HepG2 (cell line): Measurements from ENCODE around the gene HYCC2. TPM values are rescaled to one million over a fixed set of nuclear protein-coding genes. Genes with fewer than 3 reads are reported as not detected.

Experiments used
- ARNT2 ChIP-seq: sonication (generic); formaldehyde crosslinking; IDR thresholded peaks from 2 replicates; pipeline ENCODE4 v1.8.0; 2022; ENCODE audit warnings: mild to moderate bottlenecking, low read depth, missing genetic modification reagents, moderate library complexity
- CENPT ChIP-seq: sonication (generic); formaldehyde crosslinking; IDR thresholded peaks from 2 replicates; pipeline ENCODE4 v1.8.0; 2022; ENCODE audit warnings: low read depth, mild to moderate bottlenecking, moderate library complexity, missing genetic modification reagents
- CSRNP2 ChIP-seq: sonication (generic); formaldehyde crosslinking; conservative IDR thresholded peaks from 2 replicates; pipeline ENCODE4 v1.8.0; 2022; ENCODE audit warnings: low read depth, missing genetic modification reagents
- EHMT2 ChIP-seq: fragments of 200-600 bp; sonication (generic); IDR thresholded peaks from 2 replicates; pipeline ENCODE4 v1.7.0; 2017; ENCODE audit warnings: antibody characterized with exemption, low read depth, low read length, borderline replicate concordance
- FUBP1 ChIP-seq: sonication (generic); formaldehyde crosslinking; IDR thresholded peaks from 2 replicates; pipeline ENCODE4 v1.5.1; 2020; ENCODE audit warnings: missing genetic modification reagents, mild to moderate bottlenecking, borderline replicate concordance
- GPN1 ChIP-seq: sonication (generic); formaldehyde crosslinking; IDR thresholded peaks from 2 replicates; pipeline ENCODE4 v1.5.1; 2020; ENCODE audit warnings: missing genetic modification reagents, borderline replicate concordance
- GTF3A ChIP-seq: sonication (generic); formaldehyde crosslinking; conservative IDR thresholded peaks from 2 replicates; pipeline ENCODE4 v1.4.0; 2020; ENCODE audit warnings: mild to moderate bottlenecking, missing genetic modification reagents
- KAT7 ChIP-seq: IDR thresholded peaks from 2 replicates; pipeline ENCODE4 v1.6.1; 2018; ENCODE audit warnings: borderline replicate concordance, missing compliant biosample characterization
- NR3C1 ChIP-seq: sonication (generic); formaldehyde crosslinking; IDR thresholded peaks from 2 replicates; pipeline ENCODE4 v1.4.0; 2020; ENCODE audit warnings: missing genetic modification reagents
- PAXIP1 ChIP-seq: sonication (generic); formaldehyde crosslinking; conservative IDR thresholded peaks from 2 replicates; pipeline ENCODE4 v1.4.0; 2020; ENCODE audit warnings: mild to moderate bottlenecking, missing genetic modification reagents, moderate library complexity
- SSRP1 ChIP-seq: IDR thresholded peaks from 2 replicates; pipeline ENCODE4 v1.6.1; 2016; ENCODE audit warnings: control low read depth
- TRIM22 ChIP-seq: fragments of 450-650 bp; IDR thresholded peaks from 2 replicates; pipeline ENCODE4 v1.6.1; 2017
- ZBTB21 ChIP-seq: sonication (generic); formaldehyde crosslinking; IDR thresholded peaks from 2 replicates; pipeline ENCODE4 v1.4.0; 2020; ENCODE audit warnings: missing genetic modification reagents
- ZNF274 ChIP-seq: sonication (generic); formaldehyde crosslinking; IDR thresholded peaks from 2 replicates; pipeline ENCODE4 v1.5.1; 2020; ENCODE audit warnings: mild to moderate bottlenecking, missing genetic modification reagents
- ZNF326 ChIP-seq: sonication (generic); formaldehyde crosslinking; IDR thresholded peaks from 2 replicates; pipeline ENCODE4 v1.4.0; 2020; ENCODE audit warnings: missing genetic modification reagents, borderline replicate concordance
- ZNF776 ChIP-seq: sonication (generic); formaldehyde crosslinking; IDR thresholded peaks from 2 replicates; pipeline ENCODE4 v1.4.0; 2020; ENCODE audit warnings: mild to moderate bottlenecking, missing genetic modification reagents
- ZNF879 ChIP-seq: sonication (generic); formaldehyde crosslinking; IDR thresholded peaks from 2 replicates; pipeline ENCODE4 v1.8.1; 2023; ENCODE audit warnings: missing genetic modification reagents
- polyA plus RNA-seq, 8 experiments: library from polyadenylated mRNA; depleted of rRNA in 3 of 8; stranded (reverse) in 7 of 8; unstranded in 1 of 8; fragments of >200 nt; fragmentation: Illumina TruSeq in 4 of 8; extraction: Trizol in 4 of 8; gene quantifications; 2 replicates each; pipeline versions ENCODE4 v1.2.1 to v1.2.3, GENCODE V29; 2011 to 2016; ENCODE audit warnings: low read depth in 4 of 8, missing spikeins in 1 of 8, mixed read lengths in 1 of 8; ENCODE audit not compliant: insufficient read depth in 1 of 8
- total RNA-seq, 5 experiments: library from RNA; depleted of rRNA; stranded (reverse); fragments of >200 nt; fragmentation: Illumina TruSeq; extraction: Trizol; gene quantifications; 2 replicates each; pipeline ENCODE4 v1.2.3, GENCODE V29; 2016; ENCODE audit warnings: low read depth in 1 of 5
- TF ChIP-seq, protein P1 (sequence below): IDR thresholded peaks from 2 replicates; pipeline ENCODE4 v1.6.1; 2012; ENCODE audit warnings: inconsistent platforms
- TF ChIP-seq, protein P2 (sequence below): IDR thresholded peaks from 2 replicates; pipeline ENCODE4 v1.6.1; 2016; ENCODE audit warnings: missing compliant biosample characterization, missing genetic modification reagents, borderline replicate concordance

Gene HYCC2
- total and polyA plus RNA-seq, 2 of the 13 experiments (the other 11 are each of a cell fraction or from before 2014, with no cell fraction given): 4.7 to 13.9 TPM

DNA sequence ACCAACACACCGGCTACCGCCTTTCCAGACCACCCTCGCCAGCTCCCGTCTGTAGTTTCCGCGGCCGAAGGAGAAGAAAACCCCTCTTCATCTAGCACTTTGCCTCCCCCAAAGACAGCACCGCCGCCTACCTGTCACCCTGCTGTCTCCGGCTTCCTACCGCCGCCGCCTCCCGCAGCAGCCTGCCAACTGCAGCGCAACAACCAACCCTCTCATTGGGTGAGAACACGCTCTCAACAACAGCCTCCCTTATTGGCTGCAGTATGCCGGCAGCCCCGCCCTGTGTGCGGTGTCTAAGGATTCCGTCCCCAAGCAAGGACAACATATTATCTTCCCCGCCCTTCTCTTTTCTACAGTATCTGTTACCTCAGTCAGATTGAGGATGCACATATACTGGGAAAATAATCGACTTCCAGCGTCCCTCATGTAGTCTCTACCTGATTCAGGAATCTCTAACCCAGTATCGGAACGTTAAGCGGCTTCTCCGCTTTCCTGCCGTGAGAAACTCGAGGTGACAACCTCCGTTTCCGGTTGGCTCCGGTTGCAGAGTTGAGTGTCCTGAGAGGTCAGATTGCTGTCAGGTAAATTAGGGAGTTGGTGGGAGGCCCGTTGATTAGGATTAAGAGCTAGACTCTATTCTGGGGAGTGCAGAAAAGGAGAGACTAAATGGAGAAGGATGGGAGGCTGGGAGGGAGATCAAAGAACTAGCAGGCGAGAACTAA, at the start of gene HYCC2, which contains the start of gene NDUFB3 (continued):
- peak; percentile 97 for TF ChIP-seq GTF3A
- no peak for TF ChIP-seq ZNF326
- TF ChIP-seq KAT7 (CRISPR knock-in tag): peak; percentile 89; the same call in 1 of the 2 replicates
- peak; percentile 89; the same call in 1 of the 2 replicates for TF ChIP-seq ZNF274 (CRISPR knock-in tag)
- peak; percentile 62; the same call in 1 of the 2 replicates for TF ChIP-seq CSRNP2 (CRISPR knock-in tag)
- peak; percentile 66; the same call in 1 of the 2 replicates for TF ChIP-seq ZNF776
- TF ChIP-seq ZNF879: no peak
- peak; percentile 72 for TF ChIP-seq PAXIP1 (CRISPR knock-in tag)
- TF ChIP-seq ARNT2 (CRISPR knock-in tag): peak; percentile 76; the same call in 1 of the 2 replicates
- TF ChIP-seq NR3C1 (CRISPR knock-in tag): no peak
- TF ChIP-seq TRIM22: no peak
- peak; percentile 74; the same call in 1 of the 2 replicates for TF ChIP-seq GPN1 (CRISPR knock-in tag)
- no peak for TF ChIP-seq SSRP1 (CRISPR knock-in tag)
- TF ChIP-seq, protein P1, sequence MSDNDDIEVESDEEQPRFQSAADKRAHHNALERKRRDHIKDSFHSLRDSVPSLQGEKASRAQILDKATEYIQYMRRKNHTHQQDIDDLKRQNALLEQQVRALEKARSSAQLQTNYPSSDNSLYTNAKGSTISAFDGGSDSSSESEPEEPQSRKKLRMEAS: peak; percentile 75
- TF ChIP-seq, protein P2, sequence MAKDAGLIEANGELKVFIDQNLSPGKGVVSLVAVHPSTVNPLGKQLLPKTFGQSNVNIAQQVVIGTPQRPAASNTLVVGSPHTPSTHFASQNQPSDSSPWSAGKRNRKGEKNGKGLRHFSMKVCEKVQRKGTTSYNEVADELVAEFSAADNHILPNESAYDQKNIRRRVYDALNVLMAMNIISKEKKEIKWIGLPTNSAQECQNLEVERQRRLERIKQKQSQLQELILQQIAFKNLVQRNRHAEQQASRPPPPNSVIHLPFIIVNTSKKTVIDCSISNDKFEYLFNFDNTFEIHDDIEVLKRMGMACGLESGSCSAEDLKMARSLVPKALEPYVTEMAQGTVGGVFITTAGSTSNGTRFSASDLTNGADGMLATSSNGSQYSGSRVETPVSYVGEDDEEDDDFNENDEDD (CRISPR knock-in tag): peak; percentile 71; the same call in 1 of the 2 replicates
- TF ChIP-seq EHMT2: peak; percentile 84; the same call in 1 of the 2 replicates
- no peak for TF ChIP-seq CENPT
- TF ChIP-seq FUBP1 (CRISPR knock-in tag): no peak; the same call in 1 of the 2 replicates
- peak; percentile 65; the same call in 1 of the 2 replicates for TF ChIP-seq ZBTB21 (CRISPR knock-in tag)
